PC-9 (cell line): ENCODE results near the gene SLC16A12. TPM values are rescaled to one million over a fixed set of nuclear protein-coding genes. Genes with fewer than 3 reads are reported as not detected.

Experiments used
- BruUV-seq: library from RNA; stranded (reverse); fragments of 400-500 nt; replicated peaks from 2 replicates; lab custom pipeline; 2021; lab: Mats Ljungman, UMichigan
- CTCF ChIA-PET: fragments of 300-600 bp; sonication (Branson Sonifier 250); formaldehyde crosslinking; loops from one replicate; lab custom pipeline; 2022; ENCODE audit warnings: antibody characterized with exemption; lab: Charles Lee
- POLR2A ChIA-PET: fragments of 300-600 bp; sonication (Branson Sonifier 250); formaldehyde crosslinking; loops from one replicate; lab custom pipeline; 2022; ENCODE audit warnings: antibody characterized with exemption; ENCODE audit not compliant: unreplicated experiment; lab: Charles Lee
- DNase-seq, 2 experiments: peaks; one replicate each; pipeline versions ENCODE4 v3.0.0 to v3.0.0-alpha.2; 2015 to 2022; ENCODE audit warnings: mixed read lengths in 1 of 2
- H2AFZ ChIP-seq: fragments of 200-600 bp; sonication (generic); 2 replicates; pipeline ENCODE4 v1.8.1; 2017; ENCODE audit warnings: antibody characterized with exemption
- H3F3A ChIP-seq: fragments of 200-600 bp; sonication (generic); 2 replicates; pipeline ENCODE4 v1.8.1; 2017; ENCODE audit warnings: antibody characterized with exemption, mild to moderate bottlenecking, low read depth; ENCODE audit not compliant: insufficient read depth
- H3K27ac ChIP-seq: fragments of 200-600 bp; sonication (generic); 2 replicates; pipeline ENCODE4 v1.6.1; 2016; ENCODE audit warnings: mixed run types
- H3K27me3 ChIP-seq: fragments of 200-600 bp; sonication (generic); 2 replicates; pipeline ENCODE4 v1.6.1; 2016; ENCODE audit warnings: low read depth, mixed run types; ENCODE audit not compliant: insufficient read depth
- H3K36me3 ChIP-seq: fragments of 200-600 bp; sonication (generic); 2 replicates; pipeline ENCODE4 v1.6.1; 2016; ENCODE audit warnings: low read depth, mixed run types
- H3K4me1 ChIP-seq: fragments of 200-600 bp; sonication (generic); replicated peaks from 2 replicates; pipeline ENCODE4 v1.6.1; 2016; ENCODE audit warnings: mixed run types; ENCODE audit not compliant: insufficient read depth
- H3K4me2 ChIP-seq: fragments of 200-600 bp; sonication (generic); 2 replicates; pipeline ENCODE4 v1.6.1; 2017; ENCODE audit warnings: mixed run types
- H3K4me3 ChIP-seq: fragments of 200-600 bp; sonication (generic); 2 replicates; pipeline ENCODE4 v1.6.1; 2016; ENCODE audit warnings: mixed run types
- H3K79me2 ChIP-seq: fragments of 200-600 bp; sonication (generic); 2 replicates; pipeline ENCODE4 v1.6.1; 2017; ENCODE audit warnings: low read depth, mixed run types
- H3K9me2 ChIP-seq: fragments of 200-600 bp; sonication (generic); 2 replicates; pipeline ENCODE4 v1.8.1; 2017; ENCODE audit warnings: mild to moderate bottlenecking; ENCODE audit not compliant: insufficient read depth
- H3K9me3 ChIP-seq: fragments of 200-600 bp; sonication (generic); 2 replicates; pipeline ENCODE4 v1.8.1; 2016; ENCODE audit warnings: low read depth; ENCODE audit not compliant: insufficient read depth
- H4K20me1 ChIP-seq: fragments of 200-600 bp; sonication (generic); 2 replicates; pipeline ENCODE4 v1.8.1; 2017; ENCODE audit not compliant: insufficient read depth
- EZH2 ChIP-seq: fragments of 200-600 bp; sonication (generic); IDR thresholded peaks from 2 replicates; pipeline ENCODE4 v1.8.0; 2017; ENCODE audit warnings: antibody characterized with exemption, low read depth
- intact Hi-C: fragments of 100-400 bp; cut with micrococcal nuclease; formaldehyde crosslinking; loops from one replicate; pipeline ENCODE4 v1.10.0; 2022; ENCODE audit not compliant: unreplicated experiment
- total RNA-seq: library from RNA; stranded (reverse); gene quantifications from 2 replicates; pipeline ENCODE4 v1.2.3, GENCODE V29; 2021
- TF ChIP-seq, protein P1 (sequence below): fragments of 200-600 bp; sonication (generic); conservative IDR thresholded peaks from 2 replicates; pipeline ENCODE4 v1.6.1; 2017; ENCODE audit warnings: mixed run types, antibody characterized with exemption, mild to moderate bottlenecking, moderate library complexity

The SLC16A12 gene
- total RNA-seq, 1 experiment from 2014 or later = 0.74 TPM

GRCh38 chr10:89426230-89426868 lies 109.0 kb downstream of the SLC16A12 start:
- CTCF ChIA-PET = interaction anchor here (0.7 kb wide), 1 partner anchor 178 kb away, joined by 3 read pairs; no protein-coding TSS in a partner anchor
- DNase-seq = peak in 1 of 2 experiments; percentile 16
- Histone ChIP-seq H3K36me3 (no peaks in the 10 kb centered on the region), H3K27me3 (no peaks in the 10 kb centered on the region), H3K4me1 (peaks cover 9% of the 10 kb centered on the region), H3K79me2 (no peaks in the 10 kb centered on the region), H3K9me3 (no peaks in the 10 kb centered on the region), H3K4me2 (no peak overlapping the region), H3F3A (no peaks in the 10 kb centered on the region), H2AFZ (no peak overlapping the region), H3K9me2 (no peaks in the 10 kb centered on the region), H3K27ac (no peak overlapping the region), H4K20me1 (no peaks in the 10 kb centered on the region), H3K4me3 (no peak overlapping the region)
- TF ChIP-seq, protein P1, sequence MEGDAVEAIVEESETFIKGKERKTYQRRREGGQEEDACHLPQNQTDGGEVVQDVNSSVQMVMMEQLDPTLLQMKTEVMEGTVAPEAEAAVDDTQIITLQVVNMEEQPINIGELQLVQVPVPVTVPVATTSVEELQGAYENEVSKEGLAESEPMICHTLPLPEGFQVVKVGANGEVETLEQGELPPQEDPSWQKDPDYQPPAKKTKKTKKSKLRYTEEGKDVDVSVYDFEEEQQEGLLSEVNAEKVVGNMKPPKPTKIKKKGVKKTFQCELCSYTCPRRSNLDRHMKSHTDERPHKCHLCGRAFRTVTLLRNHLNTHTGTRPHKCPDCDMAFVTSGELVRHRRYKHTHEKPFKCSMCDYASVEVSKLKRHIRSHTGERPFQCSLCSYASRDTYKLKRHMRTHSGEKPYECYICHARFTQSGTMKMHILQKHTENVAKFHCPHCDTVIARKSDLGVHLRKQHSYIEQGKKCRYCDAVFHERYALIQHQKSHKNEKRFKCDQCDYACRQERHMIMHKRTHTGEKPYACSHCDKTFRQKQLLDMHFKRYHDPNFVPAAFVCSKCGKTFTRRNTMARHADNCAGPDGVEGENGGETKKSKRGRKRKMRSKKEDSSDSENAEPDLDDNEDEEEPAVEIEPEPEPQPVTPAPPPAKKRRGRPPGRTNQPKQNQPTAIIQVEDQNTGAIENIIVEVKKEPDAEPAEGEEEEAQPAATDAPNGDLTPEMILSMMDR = peak; percentile 78
- TF ChIP-seq EZH2 = no peak
- POLR2A ChIA-PET = no interaction called here
- no TSS peak for BruUV-seq
- intact Hi-C loops = loop anchor here (1.0 to 5.0 kb wide), 4 partner anchors 40 to 1446 kb away; partner anchors contain the start of gene RPP30

GRCh38 chr10:89425000-89425399 lies 110.4 kb downstream of the SLC16A12 start:
- CTCF ChIA-PET = no interaction called here

GRCh38 chr10:89421018-89421476 lies 114.3 kb downstream of the SLC16A12 start:
- Histone ChIP-seq H3K4me3 (no peak overlapping the region), H2AFZ (no peak overlapping the region), H3F3A (no peaks in the 10 kb centered on the region), H3K4me1 (no peaks in the 10 kb centered on the region), H3K9me3 (no peaks in the 10 kb centered on the region), H3K27ac (no peak overlapping the region), H3K36me3 (no peaks in the 10 kb centered on the region), H3K4me2 (no peak overlapping the region), H3K27me3 (no peaks in the 10 kb centered on the region), H4K20me1 (no peaks in the 10 kb centered on the region), H3K9me2 (no peaks in the 10 kb centered on the region), H3K79me2 (no peaks in the 10 kb centered on the region)
- TF ChIP-seq, protein P1 = no peak
- no peak for TF ChIP-seq EZH2
- DNase-seq = no peak
- ChIA-PET CTCF (no interaction called here), POLR2A (no interaction called here)
- BruUV-seq = no TSS peak
- intact Hi-C loops = no loop called here

More at GRCh38 chr10:89425000-89425399, 110.4 kb downstream of the SLC16A12 start:
- no TSS peak for BruUV-seq
- Histone ChIP-seq H3K4me1 (peaks cover 9% of the 10 kb centered on the region), H3F3A (no peaks in the 10 kb centered on the region), H3K9me3 (no peaks in the 10 kb centered on the region), H4K20me1 (no peaks in the 10 kb centered on the region), H2AFZ (no peak overlapping the region), H3K36me3 (no peaks in the 10 kb centered on the region), H3K27ac (no peak overlapping the region), H3K9me2 (no peaks in the 10 kb centered on the region), H3K79me2 (no peaks in the 10 kb centered on the region), H3K4me2 (no peak overlapping the region), H3K27me3 (no peaks in the 10 kb centered on the region), H3K4me3 (no peak overlapping the region)
- no peak for DNase-seq
- no peak for TF ChIP-seq EZH2
- TF ChIP-seq, protein P1 = no peak
- POLR2A ChIA-PET = no interaction called here
- intact Hi-C loops = loop anchor here (5.0 kb wide), 2 partner anchors 272 to 1447 kb away; partner anchors contain the start of gene RPP30
